SU-DHL-6 (cell line): ENCODE results near the gene ZSWIM8.

Experiments
- H2AFZ ChIP-seq: fragments of 200-600 bp; sonication (generic); 2 replicates; pipeline ENCODE4 v1.6.1; 2014; ENCODE audit warnings: low read depth, mild to moderate bottlenecking, moderate library complexity, mixed read lengths, antibody characterized with exemption, low read length; ENCODE audit not compliant: severe bottlenecking
- H3F3A ChIP-seq: fragments of 200-600 bp; shearing (Covaris generic); 2 replicates; pipeline ENCODE4 v1.6.0; 2016; ENCODE audit warnings: antibody characterized with exemption, mild to moderate bottlenecking; ENCODE audit not compliant: insufficient read depth
- H3K27ac ChIP-seq: fragments of 200-600 bp; sonication (generic); 2 replicates; pipeline ENCODE4 v1.5.1; 2016; ENCODE audit warnings: low read depth, mild to moderate bottlenecking, low read length, moderate library complexity, mixed read lengths
- H3K27me3 ChIP-seq: fragments of 200-600 bp; sonication (generic), shearing (Covaris generic); 2 replicates; pipeline ENCODE4 v1.6.0; 2014; ENCODE audit warnings: mild to moderate bottlenecking, low read length
- H3K36me3 ChIP-seq: fragments of 200-600 bp; sonication (generic); 2 replicates; pipeline ENCODE4 v1.6.1; 2014; ENCODE audit warnings: mild to moderate bottlenecking, low read length, mixed read lengths
- H3K4me2 ChIP-seq: fragments of 300-600, 200-600 bp; shearing (Covaris generic), sonication (generic); 2 replicates; pipeline ENCODE4 v1.6.0; 2014; ENCODE audit warnings: low read length, low read depth, mild to moderate bottlenecking; ENCODE audit not compliant: poor library complexity, severe bottlenecking
- H3K4me3 ChIP-seq: fragments of 200-600 bp; sonication (generic); 2 replicates; pipeline ENCODE4 v1.5.1; 2014; ENCODE audit warnings: antibody characterized with exemption, low read length, mild to moderate bottlenecking, mixed read lengths; ENCODE audit not compliant: insufficient read depth, poor library complexity, severe bottlenecking
- H3K79me2 ChIP-seq: fragments of 200-600 bp; sonication (generic); 2 replicates; pipeline ENCODE4 v1.6.1; 2014; ENCODE audit warnings: mild to moderate bottlenecking, low read length, moderate library complexity; ENCODE audit not compliant: insufficient read depth
- H3K9ac ChIP-seq: fragments of 200-600 bp; sonication (generic); 2 replicates; pipeline ENCODE4 v1.7.0; 2014; ENCODE audit warnings: mild to moderate bottlenecking, low read length
- H3K9me2 ChIP-seq: fragments of 200-600 bp; sonication (generic); replicated peaks from 2 replicates; pipeline ENCODE4 v1.6.1; 2014; ENCODE audit warnings: low read length; ENCODE audit not compliant: insufficient read depth
- H3K9me3 ChIP-seq: fragments of 200-600 bp; sonication (generic); 2 replicates; pipeline ENCODE4 v1.6.1; 2014; ENCODE audit warnings: low read length, mixed read lengths; ENCODE audit not compliant: insufficient read depth
- H4K20me1 ChIP-seq: fragments of 200-600 bp; sonication (generic); 2 replicates; pipeline ENCODE4 v1.6.1; 2014; ENCODE audit warnings: low read depth, mild to moderate bottlenecking, antibody characterized with exemption, low read length, moderate library complexity, mixed read lengths
- EZH2phosphoT487 ChIP-seq: fragments of 200-600 bp; sonication (generic), shearing (Covaris generic); conservative IDR thresholded peaks from 2 replicates; pipeline ENCODE4 v1.6.1; 2018; ENCODE audit warnings: mild to moderate bottlenecking, antibody characterized with exemption, low read length, moderate library complexity, mixed read lengths
- TF ChIP-seq, protein P1 (sequence below): fragments of 200-600 bp; sonication (generic); IDR thresholded peaks from one replicate; pipeline ENCODE4 v1.5.1; 2017; ENCODE audit warnings: antibody characterized with exemption, mild to moderate bottlenecking, low read length, moderate library complexity; ENCODE audit not compliant: insufficient read depth, poor library complexity, severe bottlenecking

ZSWIM8 gene

DNA sequence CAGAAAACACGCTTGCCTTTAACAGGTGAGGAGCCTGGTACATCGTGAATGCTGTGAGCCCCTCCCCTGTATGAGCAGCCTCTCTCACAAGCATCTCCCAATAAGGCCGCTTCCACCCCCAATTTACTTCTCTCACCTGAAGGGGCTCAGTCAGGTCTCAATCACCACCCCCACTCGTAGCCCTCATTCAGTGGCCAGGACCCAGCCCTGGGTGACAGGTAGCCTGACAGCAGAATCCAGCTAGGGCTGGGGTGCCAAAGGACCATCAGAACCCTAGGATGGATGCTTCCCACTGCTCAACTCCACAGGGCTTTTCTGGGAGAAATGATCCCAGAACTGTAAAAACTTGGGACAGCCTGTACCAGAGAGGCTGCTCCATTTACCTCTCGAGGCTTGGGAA is 32.4 kb downstream of the ZSWIM8 start:
- Histone ChIP-seq H3K9me2 (no peaks in the 10 kb centered on the region), H3F3A (peaks cover 1% of the 10 kb centered on the region; the same call in 1 of the 2 replicates), H3K27ac (no peak overlapping the region), H3K27me3 (no peaks in the 10 kb centered on the region), H3K9me3 (no peaks in the 10 kb centered on the region), H3K4me3 (no peak overlapping the region), H4K20me1 (no peaks in the 10 kb centered on the region), H3K79me2 (no peaks in the 10 kb centered on the region), H3K36me3 (no peaks in the 10 kb centered on the region), H3K4me2 (no peak overlapping the region), H2AFZ (no peak overlapping the region), H3K9ac (no peak overlapping the region)
- no peak for TF ChIP-seq EZH2phosphoT487
- TF ChIP-seq, protein P1, sequence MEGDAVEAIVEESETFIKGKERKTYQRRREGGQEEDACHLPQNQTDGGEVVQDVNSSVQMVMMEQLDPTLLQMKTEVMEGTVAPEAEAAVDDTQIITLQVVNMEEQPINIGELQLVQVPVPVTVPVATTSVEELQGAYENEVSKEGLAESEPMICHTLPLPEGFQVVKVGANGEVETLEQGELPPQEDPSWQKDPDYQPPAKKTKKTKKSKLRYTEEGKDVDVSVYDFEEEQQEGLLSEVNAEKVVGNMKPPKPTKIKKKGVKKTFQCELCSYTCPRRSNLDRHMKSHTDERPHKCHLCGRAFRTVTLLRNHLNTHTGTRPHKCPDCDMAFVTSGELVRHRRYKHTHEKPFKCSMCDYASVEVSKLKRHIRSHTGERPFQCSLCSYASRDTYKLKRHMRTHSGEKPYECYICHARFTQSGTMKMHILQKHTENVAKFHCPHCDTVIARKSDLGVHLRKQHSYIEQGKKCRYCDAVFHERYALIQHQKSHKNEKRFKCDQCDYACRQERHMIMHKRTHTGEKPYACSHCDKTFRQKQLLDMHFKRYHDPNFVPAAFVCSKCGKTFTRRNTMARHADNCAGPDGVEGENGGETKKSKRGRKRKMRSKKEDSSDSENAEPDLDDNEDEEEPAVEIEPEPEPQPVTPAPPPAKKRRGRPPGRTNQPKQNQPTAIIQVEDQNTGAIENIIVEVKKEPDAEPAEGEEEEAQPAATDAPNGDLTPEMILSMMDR = no peak

DNA sequence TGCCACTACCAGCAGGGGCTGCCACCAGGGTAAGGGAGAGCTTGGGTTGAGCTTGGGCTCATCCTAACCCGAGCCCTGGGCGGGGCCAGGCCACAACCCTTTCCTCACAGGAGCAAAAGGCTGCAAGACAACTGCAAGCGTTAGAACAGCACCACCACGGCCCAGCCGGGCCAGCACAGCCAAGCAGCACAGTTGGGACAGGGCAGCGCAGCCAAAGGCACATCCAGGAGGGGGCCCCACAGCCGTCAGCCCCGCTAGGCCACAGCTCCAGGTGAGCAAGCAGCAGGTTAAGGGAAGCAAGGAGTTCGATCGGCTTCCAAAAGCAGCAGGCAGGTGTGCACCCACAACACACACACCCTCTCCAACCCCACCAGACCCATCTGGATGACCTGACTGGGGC is 33.0 kb downstream of the ZSWIM8 start:
- Histone ChIP-seq H3K9me2 (no peaks in the 10 kb centered on the region), H3K4me3 (no peak overlapping the region), H3K36me3 (no peaks in the 10 kb centered on the region), H3K27me3 (no peaks in the 10 kb centered on the region), H3K9ac (no peak overlapping the region), H3F3A (no peaks in the 10 kb centered on the region), H2AFZ (no peak overlapping the region), H4K20me1 (no peaks in the 10 kb centered on the region), H3K4me2 (no peak overlapping the region), H3K9me3 (no peaks in the 10 kb centered on the region), H3K79me2 (no peaks in the 10 kb centered on the region), H3K27ac (no peak overlapping the region)
- TF ChIP-seq, protein P1 = no peak
- no peak for TF ChIP-seq EZH2phosphoT487

DNA sequence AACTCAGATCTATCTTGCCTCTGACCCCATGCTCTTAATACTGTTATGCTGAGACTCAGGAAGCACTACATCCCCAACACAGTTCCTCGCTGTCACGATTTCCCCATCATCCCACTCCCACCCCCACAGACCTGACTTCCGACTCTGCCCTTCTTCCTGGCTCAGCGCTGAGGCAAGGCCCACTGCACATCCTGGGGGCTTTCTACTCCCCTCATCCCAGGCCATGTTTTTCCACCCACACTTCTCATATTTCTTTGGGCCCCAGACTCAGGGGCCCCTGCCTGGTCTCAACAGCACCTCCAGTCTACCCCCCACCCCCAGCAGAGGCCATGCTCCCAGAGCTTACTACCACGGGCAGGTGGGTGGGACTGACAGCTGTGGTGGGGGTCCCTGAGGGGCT is 33.7 kb downstream of the ZSWIM8 start:
- no peaks in the 10 kb centered on the region for H3K9me2 ChIP-seq
- H3K27ac ChIP-seq = no peak overlapping the region
- no peaks in the 10 kb centered on the region for H3K79me2 ChIP-seq
- no peaks in the 10 kb centered on the region for H3F3A ChIP-seq
- H2AFZ ChIP-seq = no peak overlapping the region
- H3K36me3 ChIP-seq = no peaks in the 10 kb centered on the region
- no peaks in the 10 kb centered on the region for H4K20me1 ChIP-seq
- no peak overlapping the region for H3K9ac ChIP-seq
- TF ChIP-seq, protein P1 = no peak
- no peak for TF ChIP-seq EZH2phosphoT487
- no peak overlapping the region for H3K4me2 ChIP-seq
- H3K27me3 ChIP-seq = no peaks in the 10 kb centered on the region
- H3K4me3 ChIP-seq = no peak overlapping the region
- no peaks in the 10 kb centered on the region for H3K9me3 ChIP-seq
